ENCODE results near the gene CIZ1. TPM values are rescaled to one million over a fixed set of nuclear protein-coding genes. Genes with fewer than 3 reads are reported as not detected.

The CIZ1 gene
- total and polyA plus RNA-seq, 5 donors from 2014 or later: 7.2 to 128 (median 8.1) TPM

DNA sequence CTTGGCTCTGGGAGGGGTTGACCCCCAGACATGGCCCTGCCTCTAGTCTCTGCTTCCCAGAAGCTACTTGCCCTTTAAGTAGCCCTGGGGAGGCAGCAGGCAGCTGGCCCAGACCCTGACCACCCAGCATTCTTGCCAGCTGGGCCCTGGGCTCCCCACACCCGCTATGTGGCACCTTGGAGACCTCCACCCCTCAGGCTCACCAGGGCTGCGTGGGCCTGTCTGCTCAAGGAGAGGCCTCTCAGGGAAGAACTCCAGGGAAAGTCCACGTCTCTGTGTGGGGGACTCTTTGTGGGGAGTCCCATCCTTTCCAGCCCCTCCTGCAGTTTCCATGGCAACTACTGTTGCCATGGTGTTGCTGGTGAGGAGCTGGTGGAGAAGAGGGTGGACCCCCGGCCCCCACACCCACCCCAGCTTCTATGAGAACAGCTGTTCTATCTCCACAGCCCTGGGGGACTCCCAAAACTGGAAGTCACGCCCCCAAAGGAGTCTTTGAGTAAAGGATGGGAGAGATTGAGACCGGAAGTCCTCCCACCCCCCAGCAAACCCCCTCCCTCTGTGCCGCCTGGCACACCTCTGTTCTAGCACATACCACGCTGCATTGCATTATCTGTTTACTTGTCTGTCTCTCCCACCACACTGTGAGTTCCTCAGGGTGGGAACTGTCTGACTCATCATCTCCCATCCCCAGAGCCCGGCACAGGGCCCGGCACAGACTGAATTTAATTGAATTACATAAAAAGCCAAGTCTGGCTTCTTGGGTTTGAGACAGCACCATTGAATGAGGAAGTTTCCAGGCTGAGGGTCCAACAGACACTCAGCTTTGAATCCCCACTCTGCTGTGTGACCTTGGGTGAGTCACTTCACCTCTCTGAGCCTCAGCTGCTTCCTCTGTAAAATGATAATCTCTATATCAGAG, 24.4 kb upstream of the CIZ1 start:
- peaks cover 0 to 1% (median 0%) of the 10 kb centered on the region in 7 donors for H3K9me3 Mint-ChIP-seq
- Histone ChIP-seq H3K9me3 (ENCODE audit: control insufficient read depth in 2 of 2, low read length in 2 of 2) (no peaks in the 10 kb centered on the region), H3K4me3 (ENCODE audit: low read depth, low read length) (no peak overlapping the region), H3K27me3 (ENCODE audit: control insufficient read depth, insufficient read depth, low read length) (no peaks in the 10 kb centered on the region), H3K36me3 (ENCODE audit: control insufficient read depth, insufficient read depth, low read length) (no peaks in the 10 kb centered on the region), H3K27ac (ENCODE audit: insufficient read depth, low read length, poor library complexity, severe bottlenecking) (no peak overlapping the region), H3K4me1 (ENCODE audit: control insufficient read depth, insufficient read depth, low read length, poor library complexity, severe bottlenecking) (peaks cover 15% of the 10 kb centered on the region)
- no peak for DNase-seq
- no peak for ATAC-seq (ENCODE audit: low read depth in 2 of 2)
- peaks cover 5 to 14% (median 9%) of the 10 kb centered on the region in 4 donors for H3K4me1 Mint-ChIP-seq
- H3K27ac Mint-ChIP-seq: no peak overlapping the region
- peaks cover 21% of the 10 kb centered on the region for H3K27me3 Mint-ChIP-seq
- no peaks in the 10 kb centered on the region for H3K36me3 Mint-ChIP-seq
- no peak overlapping the region for H3K4me3 Mint-ChIP-seq

DNA sequence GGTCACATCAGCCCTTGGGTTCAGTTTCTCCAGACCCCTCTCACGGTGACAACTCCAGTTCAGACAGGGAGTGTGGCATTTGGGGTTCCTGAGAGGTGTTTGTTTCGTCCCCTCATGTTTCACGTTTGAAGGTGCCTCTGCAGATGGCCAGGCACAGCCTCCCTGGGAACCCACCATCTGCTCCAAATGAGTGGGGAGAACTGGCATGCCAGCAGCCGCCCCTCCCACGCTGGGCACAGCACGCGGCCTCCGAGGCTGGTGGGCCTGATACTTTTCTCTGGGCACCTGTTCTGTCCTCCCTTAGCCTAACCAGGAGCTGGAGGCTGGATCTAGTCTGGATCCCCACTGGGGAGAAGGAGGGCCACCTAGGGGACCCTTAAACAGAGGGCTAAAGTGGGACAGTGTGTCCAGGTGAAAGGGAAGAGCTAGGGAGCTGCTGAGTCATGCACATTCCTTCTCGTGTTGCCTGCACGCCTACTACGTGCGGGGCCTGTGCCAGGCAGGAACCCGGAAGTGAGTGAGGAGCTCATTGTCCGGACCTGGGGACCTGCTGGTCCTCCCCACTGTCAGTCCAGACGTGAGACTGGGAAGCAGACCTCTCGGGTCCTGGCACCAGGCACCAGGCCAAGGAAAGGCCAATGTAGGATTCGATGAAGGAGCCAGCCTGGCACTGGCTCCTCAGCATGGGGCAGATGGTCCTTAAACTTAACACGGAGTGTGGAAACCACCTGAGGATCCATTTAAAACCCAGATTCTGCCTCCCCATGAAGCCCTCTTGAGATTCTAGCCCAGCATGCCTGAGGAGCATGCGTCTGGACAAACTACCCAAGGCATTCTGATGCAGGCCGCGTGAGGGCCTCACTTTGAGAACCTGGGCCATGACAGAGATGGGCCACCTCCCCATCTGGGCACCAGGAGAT, 23.5 kb upstream of the CIZ1 start:
- Histone ChIP-seq H3K9me3 (ENCODE audit: control insufficient read depth in 2 of 2, low read length in 2 of 2) (no peaks in the 10 kb centered on the region), H3K4me1 (ENCODE audit: control insufficient read depth, insufficient read depth, low read length, poor library complexity, severe bottlenecking) (peaks cover 15% of the 10 kb centered on the region), H3K36me3 (ENCODE audit: control insufficient read depth, insufficient read depth, low read length) (no peaks in the 10 kb centered on the region), H3K27ac (ENCODE audit: insufficient read depth, low read length, poor library complexity, severe bottlenecking) (no peak overlapping the region), H3K27me3 (ENCODE audit: control insufficient read depth, insufficient read depth, low read length) (no peaks in the 10 kb centered on the region), H3K4me3 (ENCODE audit: low read depth, low read length) (no peak overlapping the region)
- Mint-ChIP-seq H3K4me3 (no peak overlapping the region), H3K27me3 (peaks cover 22% of the 10 kb centered on the region), H3K36me3 (no peaks in the 10 kb centered on the region), H3K27ac (no peak overlapping the region), H3K9me3 (peaks cover 0 to 1% (median 0%) of the 10 kb centered on the region in 7 donors), H3K4me1 (peaks cover 5 to 12% (median 9%) of the 10 kb centered on the region in 4 donors)
- DNase-seq: no peak
- ATAC-seq (ENCODE audit: low read depth in 2 of 2): no peak

DNA sequence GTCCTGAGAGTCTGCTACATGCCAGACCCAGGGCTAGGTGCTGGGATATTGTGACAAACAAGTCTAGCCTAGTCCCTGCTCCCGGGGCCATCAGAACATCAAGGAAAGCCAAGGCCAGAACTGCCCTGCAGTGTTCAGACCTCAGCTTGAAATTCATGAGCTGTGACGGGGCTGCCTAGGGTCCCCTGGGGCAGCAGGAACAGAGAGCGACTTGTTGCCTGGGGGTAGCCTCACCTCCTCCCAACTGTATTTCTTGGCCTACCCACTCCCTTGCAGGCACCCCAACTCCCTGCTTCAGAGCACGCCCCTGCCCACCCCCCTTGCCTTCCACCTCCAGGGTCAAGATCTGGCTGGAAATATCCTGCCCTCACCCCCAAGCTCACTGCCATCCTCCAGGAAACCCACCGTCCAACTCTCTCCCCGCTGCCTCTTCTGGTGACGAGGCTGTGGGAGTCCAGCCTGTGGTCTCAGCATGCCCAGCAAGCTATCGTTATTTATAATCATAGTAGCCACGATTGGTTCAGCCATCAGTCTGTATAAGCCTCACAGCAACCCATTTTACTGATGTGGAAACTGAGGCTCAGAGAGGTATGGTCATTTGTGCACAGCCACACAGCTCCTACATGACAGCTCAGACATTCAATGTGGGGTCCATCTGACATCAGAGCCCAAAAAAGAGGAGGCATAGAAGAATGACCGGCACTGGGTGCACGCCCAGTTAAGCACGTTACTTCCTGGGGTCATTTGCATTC, 22.6 kb upstream of the CIZ1 start:
- no peaks in the 10 kb centered on the region for H3K36me3 ChIP-seq (ENCODE audit: control insufficient read depth, insufficient read depth, low read length)
- H3K27me3 Mint-ChIP-seq: peaks cover 28% of the 10 kb centered on the region
- H3K4me3 ChIP-seq (ENCODE audit: low read depth, low read length): no peak overlapping the region
- H3K27ac ChIP-seq (ENCODE audit: insufficient read depth, low read length, poor library complexity, severe bottlenecking): no peak overlapping the region
- DNase-seq (no peak), ATAC-seq (ENCODE audit: low read depth in 2 of 2) (no peak)
- peaks cover 0 to 1% (median 0%) of the 10 kb centered on the region in 7 donors for H3K9me3 Mint-ChIP-seq
- peaks cover 5 to 10% (median 8%) of the 10 kb centered on the region in 4 donors for H3K4me1 Mint-ChIP-seq
- no peaks in the 10 kb centered on the region for H3K9me3 ChIP-seq (ENCODE audit: control insufficient read depth in 2 of 2, low read length in 2 of 2)
- no peak overlapping the region for H3K27ac Mint-ChIP-seq
- H3K36me3 Mint-ChIP-seq: no peaks in the 10 kb centered on the region
- H3K4me3 Mint-ChIP-seq: no peak overlapping the region
- peaks cover 13% of the 10 kb centered on the region for H3K4me1 ChIP-seq (ENCODE audit: control insufficient read depth, insufficient read depth, low read length, poor library complexity, severe bottlenecking)
- H3K27me3 ChIP-seq (ENCODE audit: control insufficient read depth, insufficient read depth, low read length): no peaks in the 10 kb centered on the region

DNA sequence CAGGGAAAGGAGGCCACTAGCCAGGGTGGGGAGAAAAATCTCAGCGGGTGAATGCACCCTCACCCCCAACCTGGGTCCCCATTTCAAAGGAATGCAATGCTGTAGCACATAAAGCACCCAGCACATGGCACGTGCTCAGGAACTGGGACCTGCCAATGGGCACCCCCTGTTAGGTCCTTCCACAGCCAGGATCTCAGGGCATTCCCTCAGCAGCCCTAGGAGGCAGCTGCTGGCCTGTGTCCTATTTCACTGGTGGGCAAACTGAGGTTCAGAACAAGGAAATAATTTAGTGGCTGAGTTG, 20.6 kb upstream of the CIZ1 start:
- no peak overlapping the region for H3K4me3 ChIP-seq (ENCODE audit: low read depth, low read length)
- no peak overlapping the region for H3K4me3 Mint-ChIP-seq
- no peaks in the 10 kb centered on the region for H3K4me1 Mint-ChIP-seq
- DNase-seq: no peak
- H3K27ac Mint-ChIP-seq: peak overlapping the region in 1 of 3 donors; percentile 8
- peaks cover 37% of the 10 kb centered on the region for H3K27me3 Mint-ChIP-seq
- H3K27me3 ChIP-seq (ENCODE audit: control insufficient read depth, insufficient read depth, low read length): no peaks in the 10 kb centered on the region
- no peak overlapping the region for H3K27ac ChIP-seq (ENCODE audit: insufficient read depth, low read length, poor library complexity, severe bottlenecking)
- peaks cover 0 to 1% (median 0%) of the 10 kb centered on the region in 7 donors for H3K9me3 Mint-ChIP-seq
- no peaks in the 10 kb centered on the region for H3K36me3 ChIP-seq (ENCODE audit: control insufficient read depth, insufficient read depth, low read length)
- no peaks in the 10 kb centered on the region for H3K4me1 ChIP-seq (ENCODE audit: control insufficient read depth, insufficient read depth, low read length, poor library complexity, severe bottlenecking)
- no peaks in the 10 kb centered on the region for H3K9me3 ChIP-seq (ENCODE audit: control insufficient read depth in 2 of 2, low read length in 2 of 2)
- no peaks in the 10 kb centered on the region for H3K36me3 Mint-ChIP-seq
- ATAC-seq (ENCODE audit: low read depth in 2 of 2): no peak

DNA sequence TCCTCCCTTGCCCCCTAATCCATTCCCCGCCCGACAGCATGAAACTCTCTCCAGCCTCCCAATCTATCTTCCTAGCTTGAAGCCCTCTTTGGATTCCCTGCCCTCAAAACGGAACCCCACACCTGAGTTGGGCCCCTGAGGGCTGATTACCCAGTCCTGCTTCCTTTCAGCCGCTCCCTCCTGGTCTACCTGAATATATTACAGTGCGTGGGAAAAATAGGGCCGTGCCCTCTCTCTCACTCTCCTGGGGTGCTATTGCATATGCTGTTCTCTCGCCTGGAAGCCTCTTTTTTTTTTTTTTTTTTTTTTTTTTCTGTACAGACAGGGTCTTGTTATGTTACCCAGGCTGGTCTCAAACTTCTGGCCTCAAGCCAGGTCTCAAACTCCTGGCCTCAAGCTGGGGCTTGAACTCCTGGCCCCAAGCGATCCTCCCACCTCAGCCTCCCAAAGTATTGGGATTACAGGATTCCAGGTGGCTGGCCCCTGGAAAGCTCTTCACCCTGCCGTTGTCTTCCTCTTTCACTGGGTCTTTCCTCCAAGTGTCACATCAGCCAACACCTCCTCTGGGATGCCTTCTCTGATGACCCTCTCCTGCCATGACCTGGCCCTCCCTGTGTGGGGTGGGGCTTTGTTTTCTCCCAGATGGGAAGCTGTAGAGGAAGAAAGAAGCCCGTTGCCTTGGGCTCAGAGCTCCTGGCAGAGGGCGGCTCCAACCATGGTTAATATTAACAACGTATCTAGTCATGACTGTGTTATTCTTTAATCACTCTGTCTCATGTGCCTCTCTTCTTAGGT, 20.0 kb upstream of the CIZ1 start:
- Mint-ChIP-seq H3K27me3 (peaks cover 36% of the 10 kb centered on the region), H3K4me3 (no peak overlapping the region), H3K36me3 (no peaks in the 10 kb centered on the region), H3K4me1 (no peaks in the 10 kb centered on the region), H3K9me3 (peaks cover 0 to 1% (median 0%) of the 10 kb centered on the region in 7 donors), H3K27ac (no peak overlapping the region)
- H3K27me3 ChIP-seq (ENCODE audit: control insufficient read depth, insufficient read depth, low read length): no peaks in the 10 kb centered on the region
- no peaks in the 10 kb centered on the region for H3K9me3 ChIP-seq (ENCODE audit: control insufficient read depth in 2 of 2, low read length in 2 of 2)
- DNase-seq: no peak
- H3K4me3 ChIP-seq (ENCODE audit: low read depth, low read length): no peak overlapping the region
- H3K4me1 ChIP-seq (ENCODE audit: control insufficient read depth, insufficient read depth, low read length, poor library complexity, severe bottlenecking): no peaks in the 10 kb centered on the region
- no peak for ATAC-seq (ENCODE audit: low read depth in 2 of 2)
- H3K36me3 ChIP-seq (ENCODE audit: control insufficient read depth, insufficient read depth, low read length): no peaks in the 10 kb centered on the region
- no peak overlapping the region for H3K27ac ChIP-seq (ENCODE audit: insufficient read depth, low read length, poor library complexity, severe bottlenecking)

DNA sequence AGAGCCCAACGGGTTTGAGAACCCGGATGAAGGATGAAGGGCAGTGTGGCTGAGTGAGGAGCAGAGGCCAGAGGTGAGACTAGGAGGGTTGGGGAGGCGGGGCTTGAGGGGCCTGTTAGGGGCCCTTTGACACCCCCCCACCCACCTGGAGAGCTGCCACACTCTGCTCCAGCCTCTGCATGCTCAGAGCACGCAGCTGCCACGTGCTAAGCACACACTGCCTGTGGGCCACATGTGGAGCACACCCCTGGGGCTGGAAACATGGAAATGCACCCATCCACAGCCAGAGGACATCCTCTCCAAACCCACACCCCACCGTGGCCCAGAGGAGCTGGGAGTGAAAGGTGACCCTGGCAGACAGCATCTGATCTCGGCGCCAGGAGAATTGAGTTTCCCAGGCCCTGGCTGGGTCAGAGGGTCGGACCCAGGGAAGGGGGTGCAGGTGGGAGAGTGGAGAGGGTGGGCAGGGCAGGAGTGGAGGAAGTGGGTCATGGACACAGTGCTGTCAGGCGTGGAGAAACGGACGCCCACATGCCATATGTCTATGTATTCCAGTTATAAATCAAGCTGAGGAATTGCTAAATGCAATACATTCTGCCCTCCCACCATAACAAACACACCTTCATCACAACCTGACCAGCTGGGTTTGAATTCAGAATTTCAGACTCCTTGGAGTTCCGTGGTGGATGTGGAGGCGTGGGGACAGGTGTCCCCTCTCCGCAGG, 17.7 kb upstream of the CIZ1 start:
- Mint-ChIP-seq H3K27ac (no peak overlapping the region), H3K9me3 (no peaks in the 10 kb centered on the region), H3K4me1 (peaks cover 0 to 8% (median 0%) of the 10 kb centered on the region in 4 donors), H3K27me3 (peaks cover 56% of the 10 kb centered on the region), H3K36me3 (no peaks in the 10 kb centered on the region), H3K4me3 (no peak overlapping the region)
- H3K9me3 ChIP-seq (ENCODE audit: control insufficient read depth in 2 of 2, low read length in 2 of 2): no peaks in the 10 kb centered on the region
- peaks cover 2% of the 10 kb centered on the region for H3K27me3 ChIP-seq (ENCODE audit: control insufficient read depth, insufficient read depth, low read length)
- H3K36me3 ChIP-seq (ENCODE audit: control insufficient read depth, insufficient read depth, low read length): no peaks in the 10 kb centered on the region
- H3K27ac ChIP-seq (ENCODE audit: insufficient read depth, low read length, poor library complexity, severe bottlenecking): no peak overlapping the region
- peaks cover 3% of the 10 kb centered on the region for H3K4me1 ChIP-seq (ENCODE audit: control insufficient read depth, insufficient read depth, low read length, poor library complexity, severe bottlenecking)
- DNase-seq (no peak), ATAC-seq (ENCODE audit: low read depth in 2 of 2) (no peak)
- H3K4me3 ChIP-seq (ENCODE audit: low read depth, low read length): no peak overlapping the region
